Measurements from ENCODE around the gene GRAP. TPM values are rescaled to one million over a fixed set of nuclear protein-coding genes. Genes with fewer than 3 reads are reported as not detected.

Gene GRAP
- total RNA-seq, 4 donors from 2014 or later, result 1.1 to 7.1 (median 4.1) TPM

DNA sequence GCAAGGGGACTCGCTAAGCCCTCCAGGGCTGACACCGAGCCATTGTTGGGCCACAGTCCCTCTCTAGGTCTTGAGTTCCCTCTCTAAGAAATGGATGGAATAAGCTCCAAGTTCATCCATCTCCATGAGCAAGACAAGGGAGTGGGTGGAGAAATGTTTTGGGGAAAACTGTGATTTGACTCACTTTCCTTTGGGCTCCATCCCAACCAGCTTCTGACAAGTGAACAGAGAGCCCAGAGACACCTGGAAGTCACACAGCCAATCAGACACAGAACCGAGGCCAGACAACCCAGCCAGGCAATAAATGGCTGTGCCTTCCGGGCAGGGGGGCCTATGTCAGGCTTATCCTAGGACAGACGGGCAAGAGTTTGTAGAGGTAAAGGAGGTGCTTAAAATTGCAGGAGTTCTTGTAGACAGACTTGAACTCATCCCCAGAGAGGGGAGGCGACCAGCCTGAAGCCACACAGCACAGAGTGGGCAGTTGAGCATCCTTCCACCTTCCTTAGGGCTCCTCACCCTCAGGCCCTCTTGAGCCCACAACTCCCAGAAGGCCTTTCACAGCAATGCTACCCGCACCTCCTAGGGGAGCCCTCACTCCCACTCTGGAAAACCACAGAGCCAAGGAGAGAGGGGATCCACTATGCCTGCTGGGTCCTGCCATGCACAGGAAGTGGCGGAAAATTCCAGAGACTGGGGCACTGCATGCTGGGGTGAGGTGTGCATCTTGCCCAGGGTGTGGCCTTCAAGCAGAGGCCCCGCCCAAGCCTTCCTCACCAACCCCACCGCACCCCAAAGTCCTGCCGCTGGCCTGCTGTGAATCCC is 32.7 kb downstream of the GRAP start:
- no peaks in the 10 kb centered on the region for H3K9me3 ChIP-seq
- H3K27me3 ChIP-seq, result peaks cover 10% of the 10 kb centered on the region
- no peak for ATAC-seq
- WGBS, 2 donors (ENCODE audit: low coverage in 1 of 2), result 100% methylated on average over 2 of the region's 11 CpGs
- no peak overlapping the region for H3K4me3 ChIP-seq
- no peaks in the 10 kb centered on the region for H3K4me1 ChIP-seq
- H3K36me3 ChIP-seq, result no peaks in the 10 kb centered on the region
- no peak for TF ChIP-seq POLR2A (IDR thresholded peaks at IDR 0.05)
- TF ChIP-seq, protein P1, sequence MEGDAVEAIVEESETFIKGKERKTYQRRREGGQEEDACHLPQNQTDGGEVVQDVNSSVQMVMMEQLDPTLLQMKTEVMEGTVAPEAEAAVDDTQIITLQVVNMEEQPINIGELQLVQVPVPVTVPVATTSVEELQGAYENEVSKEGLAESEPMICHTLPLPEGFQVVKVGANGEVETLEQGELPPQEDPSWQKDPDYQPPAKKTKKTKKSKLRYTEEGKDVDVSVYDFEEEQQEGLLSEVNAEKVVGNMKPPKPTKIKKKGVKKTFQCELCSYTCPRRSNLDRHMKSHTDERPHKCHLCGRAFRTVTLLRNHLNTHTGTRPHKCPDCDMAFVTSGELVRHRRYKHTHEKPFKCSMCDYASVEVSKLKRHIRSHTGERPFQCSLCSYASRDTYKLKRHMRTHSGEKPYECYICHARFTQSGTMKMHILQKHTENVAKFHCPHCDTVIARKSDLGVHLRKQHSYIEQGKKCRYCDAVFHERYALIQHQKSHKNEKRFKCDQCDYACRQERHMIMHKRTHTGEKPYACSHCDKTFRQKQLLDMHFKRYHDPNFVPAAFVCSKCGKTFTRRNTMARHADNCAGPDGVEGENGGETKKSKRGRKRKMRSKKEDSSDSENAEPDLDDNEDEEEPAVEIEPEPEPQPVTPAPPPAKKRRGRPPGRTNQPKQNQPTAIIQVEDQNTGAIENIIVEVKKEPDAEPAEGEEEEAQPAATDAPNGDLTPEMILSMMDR (IDR thresholded peaks at IDR 0.05), result no peak
- H3K27ac ChIP-seq, result no peak overlapping the region

DNA sequence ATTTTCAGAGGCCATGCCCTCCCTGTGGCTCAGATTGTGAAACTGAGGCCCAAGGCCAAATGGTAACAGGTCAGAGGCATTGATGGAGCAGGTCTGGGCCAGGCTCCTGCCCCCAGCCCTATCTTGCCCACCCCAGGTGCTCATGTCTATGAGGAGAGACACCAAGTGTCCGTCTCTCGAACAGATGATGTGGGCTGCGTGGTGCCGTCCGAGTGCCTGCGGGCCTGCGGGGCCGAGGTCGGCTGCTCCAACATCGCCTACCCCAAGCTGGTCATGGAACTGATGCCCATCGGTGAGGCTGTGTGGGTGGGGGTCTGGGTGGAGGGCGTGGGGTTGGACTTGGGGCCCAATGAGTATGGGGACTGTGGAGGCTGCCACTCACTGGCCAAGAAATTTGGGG is 33.5 kb downstream of the GRAP start:
- 94% methylated on average over 9 of the region's 12 CpGs; no CpG with 5 or more reads in 1 of the 2 donors for WGBS, 2 donors (ENCODE audit: low coverage in 1 of 2)
- Histone ChIP-seq H3K4me3 (no peak overlapping the region), H3K9me3 (no peaks in the 10 kb centered on the region), H3K36me3 (no peaks in the 10 kb centered on the region), H3K27ac (no peak overlapping the region), H3K4me1 (no peaks in the 10 kb centered on the region), H3K27me3 (peaks cover 4% of the 10 kb centered on the region)
- no peak for ATAC-seq
- no peak for TF ChIP-seq EP300 (IDR thresholded peaks at IDR 0.05)
- no peak for TF ChIP-seq POLR2AphosphoS5 (IDR thresholded peaks at IDR 0.05)
- no peak for TF ChIP-seq POLR2A (IDR thresholded peaks at IDR 0.05)
- TF ChIP-seq, protein P1 (IDR thresholded peaks at IDR 0.05), result no peak

DNA sequence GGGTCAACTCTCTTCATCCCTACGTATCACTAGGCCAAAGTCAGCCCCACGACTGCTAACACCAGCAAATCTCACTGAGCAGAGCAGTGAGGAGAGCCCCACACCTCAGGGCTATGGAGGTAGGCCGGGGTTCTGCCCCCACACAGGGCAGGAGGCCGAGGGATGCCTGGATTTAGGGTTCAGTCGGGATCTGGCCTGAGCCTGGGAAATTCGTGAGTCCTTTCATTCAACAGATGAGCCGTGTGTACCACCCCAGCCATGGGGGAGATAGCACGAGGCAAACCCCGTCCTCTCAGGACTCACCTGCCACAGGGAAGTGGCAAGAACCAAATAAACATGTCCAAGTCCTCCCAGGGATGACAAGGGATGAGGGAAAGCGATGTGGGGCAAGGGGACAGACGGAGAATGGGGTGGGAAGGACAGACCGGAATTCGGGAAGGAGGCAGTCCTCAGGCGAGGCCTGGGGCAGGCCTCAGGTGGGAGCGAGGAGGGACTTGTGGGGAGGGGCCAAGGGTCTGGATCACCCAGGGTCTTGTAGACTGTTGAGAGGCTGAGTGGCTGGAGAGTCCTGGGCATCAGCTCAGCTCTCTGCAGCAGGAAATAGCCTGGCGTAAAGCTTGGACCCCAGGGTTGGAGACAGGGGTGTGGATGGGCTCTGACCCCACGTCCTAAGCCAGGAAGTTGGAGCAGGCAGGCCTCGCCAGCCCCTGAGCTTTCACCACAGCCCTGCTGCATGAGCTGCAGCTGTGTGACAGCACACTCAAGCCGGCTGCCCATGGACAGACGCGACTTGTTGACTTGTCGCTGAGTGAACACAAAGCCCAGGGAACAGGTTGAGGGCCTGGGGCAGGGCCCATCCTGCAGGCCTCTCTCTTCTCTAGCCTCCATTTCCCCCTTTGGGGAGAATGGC is 34.3 kb downstream of the GRAP start:
- Histone ChIP-seq H3K27ac (no peak overlapping the region), H3K27me3 (peaks cover 4% of the 10 kb centered on the region), H3K4me1 (no peaks in the 10 kb centered on the region), H3K4me3 (no peak overlapping the region), H3K36me3 (no peaks in the 10 kb centered on the region), H3K9me3 (no peaks in the 10 kb centered on the region)
- WGBS, 2 donors (ENCODE audit: low coverage in 1 of 2), result 90 to 98% methylated on average over 7 to 8 of the region's 22 CpGs
- ATAC-seq, result no peak
- TF ChIP-seq POLR2A (IDR thresholded peaks at IDR 0.05) (no peak), EP300 (IDR thresholded peaks at IDR 0.05) (no peak), POLR2AphosphoS5 (IDR thresholded peaks at IDR 0.05) (no peak)
- TF ChIP-seq, protein P1 (IDR thresholded peaks at IDR 0.05), result no peak

DNA sequence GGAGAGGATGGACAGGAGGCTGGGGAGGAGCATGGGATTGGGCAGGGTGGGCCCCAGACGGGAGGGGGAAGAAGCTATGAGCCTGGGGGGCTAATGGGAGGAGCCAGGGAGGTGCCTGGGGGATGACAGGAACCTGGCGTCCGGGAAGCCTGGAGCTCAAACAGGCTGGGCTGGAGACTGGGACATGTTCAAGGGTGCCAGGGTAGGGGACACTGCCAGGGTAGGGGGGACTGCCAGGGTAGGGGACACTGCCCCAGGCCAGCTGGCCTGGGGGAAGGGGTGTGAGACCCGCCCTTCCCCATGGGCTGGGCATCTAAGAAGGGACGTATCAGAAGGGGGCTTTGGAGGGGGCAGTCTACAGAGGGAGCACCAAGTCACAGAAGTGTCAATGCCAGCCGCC is 35.2 kb downstream of the GRAP start:
- TF ChIP-seq EP300 (IDR thresholded peaks at IDR 0.05), result no peak
- no peak for TF ChIP-seq POLR2A (IDR thresholded peaks at IDR 0.05)
- TF ChIP-seq, protein P1 (IDR thresholded peaks at IDR 0.05), result no peak
- TF ChIP-seq POLR2AphosphoS5 (IDR thresholded peaks at IDR 0.05), result no peak
- no peak for ATAC-seq
- Histone ChIP-seq H3K27ac (no peak overlapping the region), H3K9me3 (peaks cover 0 to 3% (median 0%) of the 10 kb centered on the region in 3 donors), H3K36me3 (no peaks in the 10 kb centered on the region), H3K27me3 (peaks cover 4% of the 10 kb centered on the region), H3K4me1 (no peaks in the 10 kb centered on the region), H3K4me3 (no peak overlapping the region)
- 88 to 100% methylated on average over 1 to 6 of the region's 6 CpGs for WGBS, 2 donors (ENCODE audit: low coverage in 1 of 2)

Data from gastroesophageal sphincter (tissue), 4 donors.